NCI-H1417 treated with DMSO at 0.1 percent for 48 hours (cell line): ENCODE results near the gene TREM1.
"Not testable (repeated sequence)": the region's sequence is repeated elsewhere in the genome, so short reads cannot be mapped to it uniquely, and the experiment has no call there.

Experiments used
- DNase-seq: peaks from one replicate; lab custom pipeline; 2025; lab: John Stamatoyannopoulos, UW

TREM1 gene

DNA sequence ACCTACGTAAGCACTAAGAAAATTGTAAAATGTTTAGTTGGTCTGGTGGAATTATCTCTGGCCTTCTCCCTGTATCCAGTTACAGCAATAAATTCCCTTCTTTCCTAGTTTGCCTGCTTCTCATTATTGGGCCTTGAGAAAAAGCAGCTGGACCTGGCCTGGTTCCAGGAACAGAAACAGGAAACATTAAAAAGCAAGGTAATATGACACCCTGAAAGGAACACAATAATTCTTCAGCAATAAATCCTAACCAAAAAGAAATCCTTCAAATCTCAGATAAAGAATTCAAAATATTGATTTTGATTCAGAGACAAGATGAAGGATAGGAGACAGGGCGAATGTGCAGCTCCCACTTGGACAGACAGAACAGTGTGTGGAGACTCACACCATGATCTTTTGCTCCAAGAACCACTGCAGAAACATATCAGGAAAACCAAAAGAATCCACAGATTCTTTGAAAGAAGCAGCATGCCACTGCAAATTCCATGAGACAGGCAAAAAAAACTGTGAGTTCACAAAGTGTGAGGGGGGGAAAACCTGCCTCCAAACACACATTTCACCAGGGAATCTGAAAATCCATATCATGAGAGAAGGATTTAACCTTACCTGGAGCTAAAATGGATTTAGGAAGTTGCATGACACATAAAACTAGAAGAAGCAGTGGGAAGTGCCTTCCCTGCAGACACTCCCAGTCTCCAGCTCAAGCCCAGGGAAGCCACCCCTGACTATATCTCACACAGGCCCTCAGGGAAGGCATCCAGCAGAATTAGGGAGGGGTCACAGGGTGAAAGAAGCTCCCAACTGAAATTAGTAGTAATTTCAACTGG, 28.9 kb downstream of the TREM1 start:
- DNase-seq, result peak; percentile 10

DNA sequence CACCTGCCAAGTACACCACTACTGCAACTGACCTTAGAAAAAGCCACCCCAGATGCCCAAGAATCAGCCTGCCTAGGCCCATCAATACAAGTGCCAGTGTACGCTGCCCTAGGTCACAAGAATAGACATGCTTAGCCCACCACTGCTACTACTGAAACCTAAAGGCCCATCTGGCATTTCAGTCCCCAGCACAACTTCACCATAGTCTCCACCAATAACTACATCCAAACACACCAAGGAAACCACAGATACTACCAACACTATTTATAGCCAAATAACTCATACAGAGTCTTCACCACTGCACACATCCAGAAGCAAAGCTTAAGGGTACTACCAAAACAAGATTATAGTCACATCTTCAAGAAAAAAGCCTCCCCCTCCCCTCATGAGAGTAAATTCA, 30.1 kb downstream of the TREM1 start:
- no peak for DNase-seq

DNA sequence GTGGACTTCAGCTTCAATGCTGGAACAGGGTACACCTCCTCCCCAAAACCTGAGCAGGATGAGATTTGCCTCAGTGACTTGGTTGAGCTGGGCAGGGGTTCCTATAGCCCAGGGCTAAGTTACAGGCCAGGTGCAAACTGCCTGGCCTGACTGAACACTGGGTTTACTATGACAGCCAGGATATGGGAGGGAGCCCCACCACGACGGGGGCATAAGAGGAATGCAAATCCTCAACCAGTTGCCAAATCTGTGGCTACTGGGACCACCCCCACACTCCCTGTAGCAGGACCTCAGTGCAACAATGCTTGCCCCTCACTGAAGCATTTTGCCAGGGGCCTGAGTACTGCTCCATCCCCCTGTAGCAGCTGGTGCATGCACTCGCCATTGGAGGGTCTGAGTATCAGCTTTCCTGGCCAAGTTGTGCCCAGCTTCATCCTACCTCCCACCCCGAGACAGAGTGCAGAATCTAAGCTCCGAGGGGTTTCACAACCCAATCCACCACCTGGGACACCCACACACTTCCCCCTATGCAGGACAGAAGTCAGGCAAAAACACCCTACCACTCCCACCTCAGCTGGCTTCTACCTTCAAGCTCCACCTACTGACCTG, 30.7 kb downstream of the TREM1 start:
- DNase-seq, result no peak

DNA sequence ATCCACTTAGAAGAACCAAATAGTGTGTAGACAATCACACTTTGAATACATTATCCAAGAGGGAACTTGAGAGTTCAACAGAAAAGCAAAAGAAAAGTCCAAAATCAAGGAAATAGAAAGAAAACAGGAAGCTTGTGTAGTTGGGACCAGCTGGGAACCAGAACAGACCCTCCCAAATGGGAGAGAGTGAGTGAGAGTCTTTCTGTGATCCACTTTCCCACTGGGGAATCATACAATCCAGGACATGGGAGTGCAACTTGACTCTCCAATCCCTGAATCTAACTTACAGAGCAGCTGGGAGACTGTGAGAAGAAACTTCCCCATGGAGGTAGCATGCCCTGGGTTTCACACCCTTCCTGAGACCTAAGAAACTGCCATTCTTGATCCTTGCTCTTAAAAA, 31.4 kb downstream of the TREM1 start:
- DNase-seq, result no peak

DNA sequence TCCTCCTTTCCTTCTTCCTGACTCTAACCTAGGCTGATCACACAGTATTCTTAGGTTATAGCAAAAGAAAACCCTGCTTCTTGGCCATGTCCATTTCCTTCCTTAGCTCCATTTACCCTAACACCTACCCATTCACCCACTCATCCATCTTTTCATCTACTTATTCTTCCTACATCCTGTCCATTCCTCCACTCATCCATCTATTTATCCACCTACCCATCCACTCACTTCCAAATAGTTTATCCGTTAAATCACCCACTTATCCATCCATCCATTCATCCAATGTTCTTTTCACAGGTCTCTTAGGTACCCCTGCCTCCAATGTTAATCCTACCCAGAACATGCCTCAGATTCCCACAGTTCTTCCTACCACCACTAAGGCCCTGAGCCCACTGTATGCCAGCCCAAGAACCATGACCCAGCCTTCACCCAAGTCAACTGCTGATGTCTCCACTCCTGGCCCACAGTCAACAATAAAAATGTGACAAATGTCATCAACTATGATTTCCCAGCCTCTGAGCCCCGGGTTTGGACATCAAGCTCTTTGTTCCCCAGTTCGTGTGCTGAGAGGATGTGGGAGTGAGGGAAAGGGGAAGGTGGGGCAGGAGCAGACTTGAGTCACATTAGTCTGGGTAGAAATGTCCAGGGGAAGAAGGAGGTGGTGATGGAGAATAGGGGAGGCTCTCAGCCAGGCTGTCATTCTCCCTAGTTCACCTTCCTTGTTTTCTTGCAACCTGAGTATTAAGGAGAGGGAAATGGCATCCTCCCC, 33.9 kb downstream of the TREM1 start:
- DNase-seq, result no peak

DNA sequence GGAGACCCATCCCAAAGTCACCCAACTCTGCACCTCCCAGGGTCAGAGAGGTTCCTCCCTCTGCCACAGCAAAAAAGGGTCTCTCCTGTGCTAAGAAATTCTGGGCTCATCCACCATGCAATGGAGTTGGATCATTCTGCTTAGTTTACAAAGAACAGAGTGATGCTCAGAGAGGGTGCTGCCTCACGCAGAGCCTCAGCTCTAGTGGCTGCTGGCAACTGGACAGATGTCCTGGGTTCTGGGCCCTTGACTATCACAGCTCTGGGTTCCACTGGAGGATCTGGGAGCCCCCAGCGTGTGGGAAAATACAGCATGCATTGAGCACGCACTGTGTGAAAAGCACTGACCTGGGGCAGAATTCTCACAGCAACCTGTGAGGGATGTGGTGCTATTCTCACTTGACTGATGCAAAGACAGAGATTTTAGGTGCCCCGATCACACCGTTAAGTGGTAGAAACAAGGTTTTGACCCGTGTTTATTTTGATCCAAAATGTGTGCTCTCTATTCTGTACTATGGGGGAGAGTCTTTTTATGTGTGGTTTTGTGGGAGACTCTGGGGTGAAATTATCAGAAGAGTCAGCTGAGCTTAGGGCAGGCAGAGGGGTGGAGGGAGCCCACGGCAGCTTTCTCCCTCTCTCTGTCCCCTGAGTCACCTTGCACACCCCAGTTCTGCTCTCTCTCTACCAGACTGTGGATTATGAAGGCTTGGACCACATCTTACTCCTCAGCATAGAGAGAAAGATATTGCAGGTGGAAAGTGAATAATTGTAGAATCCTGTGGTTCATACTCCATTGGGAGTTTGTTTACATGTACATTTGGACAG, 38.4 kb downstream of the TREM1 start:
- DNase-seq, result no peak

DNA sequence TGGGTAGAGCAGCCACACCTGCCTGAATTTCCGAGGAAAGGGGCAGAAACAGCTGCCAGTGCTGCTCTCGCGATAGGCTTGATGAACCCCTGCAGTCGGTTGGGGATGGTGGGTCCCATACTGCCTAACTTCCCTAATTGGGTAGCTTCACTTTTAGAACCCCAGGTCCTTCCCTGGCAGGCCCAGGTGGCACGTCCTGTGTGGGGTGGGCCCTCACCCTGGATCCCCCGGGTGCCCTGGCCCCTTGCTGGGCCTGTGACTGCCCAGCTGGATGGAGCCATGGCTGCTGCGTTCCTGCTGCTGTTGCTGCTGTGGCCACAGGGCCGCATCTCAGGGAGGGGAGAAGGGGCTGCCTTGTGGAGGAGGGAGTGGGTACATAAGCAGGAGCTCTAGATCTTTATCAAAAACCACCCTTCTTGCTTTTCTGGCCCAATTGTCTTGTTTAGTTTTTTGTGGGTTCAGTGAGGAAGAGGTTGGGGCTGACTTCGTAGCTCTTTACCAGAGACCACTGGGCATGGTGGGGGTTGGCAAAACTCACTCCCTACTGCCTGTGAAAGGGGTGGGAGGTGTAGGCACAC, 39.1 kb downstream of the TREM1 start:
- no peak for DNase-seq

DNA sequence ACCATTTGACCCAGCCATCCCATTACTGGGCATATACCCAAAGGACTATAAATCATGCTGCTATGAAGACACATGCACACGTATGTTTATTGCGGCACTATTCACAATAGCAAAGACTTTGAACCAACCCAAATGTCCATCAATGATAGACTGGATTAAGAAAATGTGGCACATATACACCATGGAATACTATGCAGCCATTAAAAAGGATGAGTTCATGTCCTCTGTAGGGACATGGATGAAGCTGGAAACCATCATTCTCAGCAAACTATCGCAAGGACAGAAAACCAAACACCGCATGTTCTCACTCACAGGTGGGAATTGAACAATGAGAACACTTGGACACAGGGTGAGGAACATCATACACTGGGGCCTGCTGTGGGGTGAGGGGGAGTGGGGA, 40.0 kb downstream of the TREM1 start:
- not testable (repeated sequence) for DNase-seq

DNA sequence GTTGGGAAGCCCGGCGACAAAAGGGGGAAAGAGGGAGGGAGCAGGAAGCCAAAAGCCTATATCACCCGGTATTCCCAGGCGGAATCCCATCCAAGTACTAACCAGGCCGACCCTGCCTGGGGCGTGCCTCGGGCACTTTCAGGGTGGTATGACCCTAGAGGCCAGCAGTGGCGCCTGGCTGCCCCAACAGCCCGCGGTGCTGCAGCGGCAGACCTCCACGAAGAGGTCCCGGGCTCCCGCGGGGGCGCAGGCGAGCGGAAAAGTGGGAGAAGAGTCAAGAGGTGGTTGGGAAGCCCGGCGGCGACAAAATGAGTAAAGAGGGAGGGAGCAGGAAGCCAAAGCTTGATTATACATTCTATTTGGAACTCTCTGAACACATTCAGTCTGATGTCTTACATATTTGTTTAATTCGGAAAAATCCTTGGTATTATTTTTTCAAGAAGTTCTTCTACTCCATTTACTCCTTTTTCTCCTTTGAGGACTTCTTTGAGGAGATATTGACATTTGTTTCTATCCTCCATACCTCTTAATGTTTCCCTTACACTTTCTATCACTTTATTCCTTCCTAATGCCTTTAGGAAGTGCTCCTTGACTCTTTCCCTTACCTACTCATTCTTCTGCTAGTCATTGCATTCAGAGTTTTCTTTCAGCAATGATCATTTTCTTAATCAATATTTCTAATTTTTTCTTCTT, 46.9 kb downstream of the TREM1 start:
- no peak for DNase-seq

DNA sequence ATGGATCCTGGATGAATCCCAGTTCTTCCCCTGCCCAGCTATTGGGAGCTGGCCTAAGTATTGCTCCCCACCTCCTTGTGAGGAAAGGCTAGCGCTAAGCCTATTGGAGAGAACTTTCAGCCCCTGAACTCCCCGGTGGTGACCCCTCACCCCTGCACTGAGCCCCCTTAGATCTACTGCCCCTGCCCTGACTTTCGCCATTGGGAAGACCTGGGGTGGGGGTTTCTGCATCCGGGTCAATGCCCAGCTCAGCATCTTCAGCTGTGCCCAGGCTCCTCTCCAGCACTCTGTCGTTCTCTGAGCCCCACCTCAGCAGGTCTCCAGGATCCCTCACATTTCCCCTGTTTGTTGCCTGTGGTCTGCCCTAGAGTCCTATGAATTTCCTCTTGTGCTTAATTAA, 49.4 kb downstream of the TREM1 start:
- DNase-seq, result no peak

DNA sequence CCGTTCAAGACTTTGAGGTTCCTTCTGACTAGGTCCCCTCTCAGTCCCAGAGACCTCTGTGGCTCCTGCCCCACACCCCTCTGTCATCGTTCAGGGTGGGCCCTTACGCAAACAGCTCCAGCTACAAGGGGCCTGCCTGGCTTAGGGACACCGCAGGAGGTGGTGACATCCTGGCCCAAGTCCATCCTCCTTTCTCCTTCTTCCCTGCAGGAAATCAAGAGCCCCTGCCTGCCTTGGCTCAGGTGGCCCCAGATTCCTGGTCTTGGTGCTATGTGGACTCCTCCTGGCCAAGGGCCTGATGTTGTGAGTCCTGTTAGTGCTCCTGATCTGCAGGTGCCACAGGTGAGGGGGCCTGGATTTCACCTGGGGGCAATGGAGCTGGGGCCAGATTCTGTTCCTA, 50.2 kb downstream of the TREM1 start:
- no peak for DNase-seq

DNA sequence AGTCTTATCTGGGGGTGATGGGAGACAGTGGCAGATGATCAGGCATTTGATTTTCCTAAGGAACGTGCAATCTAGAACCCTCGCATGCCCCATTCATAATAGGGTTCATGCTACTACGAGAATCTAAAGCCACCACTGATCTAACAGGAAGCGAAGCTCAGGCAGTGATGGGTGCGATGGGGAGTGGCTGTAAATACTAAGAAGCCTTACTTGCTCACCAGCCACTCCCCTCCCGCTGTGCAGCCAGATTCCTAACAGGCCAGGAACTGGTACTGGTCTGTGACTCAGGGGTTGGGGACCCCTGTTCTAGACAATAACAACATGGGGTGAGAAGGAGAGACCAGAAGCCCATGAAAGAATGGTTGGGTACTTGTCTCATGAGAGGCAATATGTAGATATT, 53.8 kb downstream of the TREM1 start:
- DNase-seq, result no peak

DNA sequence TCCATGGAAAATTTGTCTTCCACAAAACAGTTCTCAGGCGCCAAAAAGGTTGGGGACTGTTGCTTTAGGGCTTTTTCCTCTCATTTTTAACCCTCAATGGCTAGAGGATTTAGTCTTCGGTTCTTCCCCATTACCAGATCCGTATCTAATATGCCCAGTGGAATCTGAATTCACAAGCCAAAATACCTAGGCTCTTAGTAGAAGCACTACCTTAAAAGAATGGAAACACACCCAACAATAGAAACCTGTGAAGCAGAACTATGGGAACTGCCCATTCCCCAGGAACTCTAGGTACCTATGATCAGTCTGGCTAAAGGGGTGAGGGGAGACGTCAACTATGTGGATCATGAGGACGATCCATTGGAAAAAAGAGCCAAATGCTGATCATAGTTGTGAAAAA, 55.2 kb downstream of the TREM1 start:
- no peak for DNase-seq

DNA sequence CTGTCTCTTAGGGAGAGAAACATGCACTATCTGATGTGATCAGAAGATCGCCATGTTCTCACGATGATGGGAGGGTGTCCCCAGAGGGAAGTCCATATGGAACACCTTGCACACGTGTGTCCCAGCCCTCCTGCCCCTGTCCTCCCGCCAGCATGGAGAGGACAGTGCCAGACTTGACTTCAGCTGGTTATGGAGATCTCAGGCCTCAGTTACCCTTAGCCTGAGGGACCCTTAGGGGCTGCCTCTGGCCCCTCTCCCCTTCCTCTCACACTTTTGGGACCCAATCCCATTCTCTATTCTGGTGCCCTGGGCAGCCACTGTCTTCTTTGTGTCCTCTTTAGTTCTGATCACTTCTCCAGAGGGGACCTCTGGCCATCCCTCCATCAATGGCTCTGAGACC, 56.8 kb downstream of the TREM1 start:
- DNase-seq, result no peak

DNA sequence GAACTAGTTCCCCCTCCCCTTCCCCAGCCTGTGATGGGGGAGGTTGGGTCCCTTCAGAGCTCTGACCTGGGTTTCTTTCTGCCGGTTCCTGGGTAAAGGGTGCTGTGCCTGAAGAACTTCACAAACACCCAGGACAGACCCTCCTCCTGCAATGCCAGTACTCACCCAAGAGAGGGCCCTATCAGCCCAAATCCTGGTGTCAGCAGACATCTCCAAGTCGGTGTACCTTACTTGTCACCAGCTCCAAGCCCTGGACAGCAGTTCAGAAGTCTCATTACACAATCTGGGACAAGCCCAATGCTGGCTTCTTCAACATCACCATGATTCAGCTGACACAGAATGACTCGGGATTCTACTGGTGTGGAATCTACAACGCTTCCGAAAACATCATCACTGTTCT, 57.9 kb downstream of the TREM1 start:
- DNase-seq, result no peak

DNA sequence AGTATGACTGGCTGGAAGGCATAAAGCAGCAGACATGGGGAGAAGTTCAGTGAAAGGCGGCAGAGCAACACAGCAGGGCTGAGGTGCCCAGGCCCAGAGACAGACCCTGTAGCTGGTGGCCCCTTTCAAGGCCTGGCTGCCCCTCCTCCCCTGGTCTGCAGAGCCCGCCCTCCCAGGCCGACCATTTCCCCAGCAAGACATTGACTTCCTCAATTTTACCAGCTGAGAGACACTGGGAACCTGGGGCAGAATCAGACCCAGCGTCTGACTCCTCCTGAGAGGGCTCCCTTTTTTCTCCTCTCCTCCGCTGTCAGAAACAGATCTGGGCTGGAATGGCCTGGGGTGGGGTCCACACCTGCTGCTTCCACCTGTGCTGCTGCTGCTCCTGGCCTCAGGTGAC, 58.4 kb downstream of the TREM1 start, which contains the start of gene TREML4:
TREML4 (plus strand) TSS at position 254 of the 400 bp plus-strand sequence; CDS start at position 333, 79 bp downstream.
- no peak for DNase-seq

DNA sequence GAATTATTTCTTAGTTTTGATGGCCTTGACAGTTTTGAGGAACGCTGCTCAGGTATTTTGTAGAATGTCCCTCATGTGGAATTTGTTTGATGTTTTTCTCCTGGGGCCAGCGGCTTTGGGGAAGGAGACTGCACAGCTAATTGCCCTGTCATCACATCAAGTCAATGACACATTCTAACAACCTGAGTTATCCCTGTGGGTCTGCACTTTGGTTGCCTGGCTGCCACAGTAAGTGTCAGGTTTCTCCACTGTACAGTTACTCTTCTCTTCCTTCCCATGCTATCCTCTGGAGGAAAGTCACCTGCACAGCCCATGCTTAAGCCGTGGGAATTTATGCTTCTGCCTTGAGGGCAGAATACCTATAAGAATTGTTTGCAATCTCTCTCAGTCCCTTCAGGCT, 59.7 kb downstream of the TREM1 start:
- no peak for DNase-seq

DNA sequence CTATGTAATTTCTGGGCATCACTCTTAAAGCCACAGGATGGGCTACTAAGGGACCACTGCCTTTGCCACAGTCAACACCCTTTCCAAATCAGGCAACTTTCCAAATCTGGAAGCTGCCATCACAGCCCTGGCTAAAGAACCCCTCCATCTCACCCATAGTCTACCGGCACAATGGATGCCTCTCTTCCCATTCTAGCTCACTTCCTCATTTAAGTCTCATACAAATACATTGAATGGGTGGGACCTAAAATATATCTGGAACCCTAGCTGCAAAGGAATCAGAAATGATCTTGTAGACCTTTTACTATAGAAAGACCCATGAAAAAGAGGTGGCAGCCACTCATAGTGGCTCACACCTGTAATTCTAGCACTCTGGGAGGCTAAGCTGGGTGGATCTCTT, 61.7 kb downstream of the TREM1 start:
- DNase-seq, result no peak
